ENCODE results near the gene DNAAF1. TPM values are rescaled to one million over a fixed set of nuclear protein-coding genes. Genes with fewer than 3 reads are reported as not detected.

DNAAF1 gene
- total and polyA plus RNA-seq, 2 of the 8 experiments (the other 6 are each of a cell fraction or from before 2014, with no cell fraction given), result 0.09 to 0.15 TPM

DNA sequence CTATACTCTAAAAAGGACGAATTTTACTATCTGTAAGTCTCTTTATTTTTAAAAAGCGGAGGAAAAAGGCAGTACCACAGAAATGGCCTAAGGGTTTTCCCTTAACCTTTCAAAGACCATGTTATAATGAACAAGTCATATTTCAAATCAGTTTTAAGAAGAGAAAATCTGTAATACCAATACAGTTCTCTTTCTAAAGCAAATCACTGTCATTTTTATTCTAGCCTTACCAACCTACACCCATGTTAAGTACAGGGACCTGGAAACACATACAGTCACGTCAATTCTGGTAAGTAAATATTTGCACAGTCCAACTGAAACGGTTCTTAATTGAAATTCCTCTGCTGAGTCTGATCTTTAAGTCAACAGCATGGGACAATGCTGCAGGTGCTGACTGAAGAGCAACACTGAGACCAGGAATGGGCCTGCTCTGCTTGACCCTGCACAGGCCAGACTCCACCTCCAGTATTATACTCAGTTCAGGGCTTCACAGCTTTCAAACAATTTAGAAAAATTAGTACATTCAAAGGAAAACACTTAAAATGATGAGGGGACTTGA is 48.6 kb upstream of the DNAAF1 start:
- H3K23me2 ChIP-seq (ENCODE audit: low read depth, low read length), result no peaks in the 10 kb centered on the region; the same call in 1 of the 2 replicates
- WGBS, 2 experiments (ENCODE audit: extremely low coverage in 1 of 2, insufficient coverage in 1 of 2, insufficient read length in 1 of 2, insufficient replicate concordance in 2 of 2, low coverage in 1 of 2, low lambda C conversion rate in 2 of 2, missing lambda C conversion rate in 1 of 2), result 82% methylated on average over 4 of the region's 4 CpGs; no CpG with 5 or more reads in 1 of the 2 experiments
- no peak overlapping the region for H3K56ac ChIP-seq (replicated peaks; ENCODE audit: insufficient read length, low read depth, low read length)
- peaks cover 10 to 56% (median 32%) of the 10 kb centered on the region in 4 experiments for H3K36me3 ChIP-seq (ENCODE audit: control insufficient read depth in 2 of 4, insufficient read depth in 4 of 4, low read length in 3 of 4)
- H3K9ac ChIP-seq (replicated peaks in 1 of 4; ENCODE audit: extremely low read depth in 1 of 4, low read depth in 3 of 4, low read length in 3 of 4), result no peak overlapping the region
- ChIA-PET CTCF (ENCODE audit: partially characterized antibody) (interaction anchor here (0.9 to 2.9 kb wide), 5 partner anchors 12 to 388 kb away, joined by 3 to 11 read pairs (median 5); no protein-coding TSS in a partner anchor), POLR2A (ENCODE audit: partially characterized antibody) (interaction anchor here (0.8 kb wide), 1 partner anchor 10 kb away, joined by 4 read pairs; no protein-coding TSS in a partner anchor)
- no peak overlapping the region for H3K23ac ChIP-seq (ENCODE audit: insufficient read length)
- no peak overlapping the region for H4K5ac ChIP-seq (ENCODE audit: insufficient read length, low read depth, low read length)
- H4K8ac ChIP-seq (ENCODE audit: extremely low read depth, insufficient read depth, low read length), result no peak overlapping the region
- no peaks in the 10 kb centered on the region for H3K79me1 ChIP-seq (ENCODE audit: low read depth, low read length)
- no peak overlapping the region for H3K18ac ChIP-seq (ENCODE audit: extremely low read depth, low read length)
- H2BK120ac ChIP-seq (replicated peaks; ENCODE audit: low read depth, low read length), result no peak overlapping the region
- H3K4me3 ChIP-seq (ENCODE audit: extremely low read depth in 1 of 4, insufficient read depth in 2 of 4, low read depth in 3 of 4, low read length in 4 of 4), result no peak overlapping the region
- peaks cover 0 to 6% of the 10 kb centered on the region in 2 experiments for H4K20me1 ChIP-seq (replicated peaks in 1 of 2; ENCODE audit: control insufficient read depth in 1 of 2, insufficient read depth in 2 of 2, low read length in 2 of 2)
- H2BK5ac ChIP-seq (ENCODE audit: low read depth, low read length), result no peak overlapping the region
- FAIRE-seq (no peak), DNase-seq (ENCODE audit: low read depth in 1 of 2, low spot score in 2 of 2) (no peak)
- no peak overlapping the region for H3K4ac ChIP-seq (replicated peaks; ENCODE audit: insufficient read length, low read depth, low read length)
- no peak overlapping the region for H2AK5ac ChIP-seq (ENCODE audit: low read depth, low read length)
- H3K4me1 ChIP-seq (replicated peaks in 1 of 4; ENCODE audit: control insufficient read depth in 3 of 4, insufficient read depth in 4 of 4, low read length in 3 of 4), result no peaks in the 10 kb centered on the region
- H3K79me2 ChIP-seq (ENCODE audit: control insufficient read depth in 1 of 2, insufficient read depth in 2 of 2, low read length in 2 of 2), result 0 out of 4 replicates have a peak, but pooled peaks cover 0 to 2% of the 10 kb centered on the region in 2 experiments
- no peak overlapping the region for H2BK20ac ChIP-seq (ENCODE audit: low read length)
- no peak overlapping the region for H3K14ac ChIP-seq (ENCODE audit: insufficient read length)
- H2BK15ac ChIP-seq (ENCODE audit: low read length), result no peak overlapping the region
- H2AFZ ChIP-seq (ENCODE audit: low read length), result no peak overlapping the region
- no peak overlapping the region for H2BK12ac ChIP-seq (ENCODE audit: low read depth, low read length)
- H4K91ac ChIP-seq (replicated peaks; ENCODE audit: insufficient read length, low read length), result no peak overlapping the region
- no peaks in the 10 kb centered on the region for H3K27me3 ChIP-seq (replicated peaks in 1 of 4; ENCODE audit: control insufficient read depth in 3 of 4, extremely low read depth in 1 of 4, insufficient read depth in 3 of 4, low read length in 3 of 4)
- no peak overlapping the region for H3K4me2 ChIP-seq (ENCODE audit: insufficient read depth in 1 of 2, low read depth in 2 of 2, low read length in 2 of 2)
- no peak overlapping the region for H3K27ac ChIP-seq (ENCODE audit: low read depth, low read length)
- no peaks in the 10 kb centered on the region for H3K9me3 ChIP-seq (ENCODE audit: insufficient read depth in 2 of 2, low read depth in 1 of 2, low read length in 1 of 2)
- TF ChIP-seq HDAC6 (IDR thresholded peaks at IDR 0.05; ENCODE audit: low read depth, low read length), result no peak
- no peak for TF ChIP-seq ASH2L (IDR thresholded peaks at IDR 0.05; ENCODE audit: low read length)
- no peak for TF ChIP-seq CTBP2 (IDR thresholded peaks at IDR 0.05; ENCODE audit: borderline replicate concordance, insufficient read depth, insufficient read length, low read length)
- no peak for TF ChIP-seq SP1 (IDR thresholded peaks at IDR 0.05; ENCODE audit: low read depth, low read length)
- no peak for TF ChIP-seq TAF1 (IDR thresholded peaks at IDR 0.05; ENCODE audit: low read depth, low read length)
- TF ChIP-seq EP300 (IDR thresholded peaks at IDR 0.05; ENCODE audit: borderline replicate concordance in 1 of 2, low read depth in 2 of 2, low read length in 2 of 2), result no peak
- no peak for TF ChIP-seq EZH2 (IDR thresholded peaks at IDR 0.05; ENCODE audit: low read depth, low read length, severe bottlenecking)
- no peak for TF ChIP-seq KDM1A (IDR thresholded peaks at IDR 0.05; ENCODE audit: borderline replicate concordance, low read length)
- TF ChIP-seq, protein P1, sequence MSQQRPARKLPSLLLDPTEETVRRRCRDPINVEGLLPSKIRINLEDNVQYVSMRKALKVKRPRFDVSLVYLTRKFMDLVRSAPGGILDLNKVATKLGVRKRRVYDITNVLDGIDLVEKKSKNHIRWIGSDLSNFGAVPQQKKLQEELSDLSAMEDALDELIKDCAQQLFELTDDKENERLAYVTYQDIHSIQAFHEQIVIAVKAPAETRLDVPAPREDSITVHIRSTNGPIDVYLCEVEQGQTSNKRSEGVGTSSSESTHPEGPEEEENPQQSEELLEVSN (IDR thresholded peaks at IDR 0.05), result no peak
- TF ChIP-seq, protein P2, sequence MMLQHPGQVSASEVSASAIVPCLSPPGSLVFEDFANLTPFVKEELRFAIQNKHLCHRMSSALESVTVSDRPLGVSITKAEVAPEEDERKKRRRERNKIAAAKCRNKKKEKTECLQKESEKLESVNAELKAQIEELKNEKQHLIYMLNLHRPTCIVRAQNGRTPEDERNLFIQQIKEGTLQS (IDR thresholded peaks at IDR 0.05; ENCODE audit: insufficient read depth, low read depth, low read length), result no peak
- TF ChIP-seq ZNF274 (IDR thresholded peaks at IDR 0.05; ENCODE audit: borderline replicate concordance, extremely low read depth, low read length), result no peak
- TF ChIP-seq TBP (IDR thresholded peaks at IDR 0.05; ENCODE audit: low read depth, low read length), result no peak

Data from H1 (cell line).